Mesendoderm (in vitro differentiated cells): ENCODE results near the gene GRIK4.
"Not testable (repeated sequence)": the region's sequence is repeated elsewhere in the genome, so short reads cannot be mapped to it uniquely, and the experiment has no call there.

Experiments used
- DNase-seq: peaks from one replicate; pipeline ENCODE4 v3.0.0; 2013
- H2AK5ac ChIP-seq: 2 replicates; pipeline ENCODE4 v1.6.1; 2013; ENCODE audit warnings: low read length, inconsistent platforms
- H2BK120ac ChIP-seq: 2 replicates; pipeline ENCODE4 v1.6.1; 2013; ENCODE audit warnings: low read depth, mild to moderate bottlenecking, low read length, moderate library complexity, mixed read lengths
- H2BK15ac ChIP-seq: replicated peaks from 2 replicates; pipeline ENCODE4 v1.6.1; 2013; ENCODE audit warnings: low read depth, mild to moderate bottlenecking, moderate library complexity
- H2BK5ac ChIP-seq: 2 replicates; pipeline ENCODE4 v1.6.1; 2013; ENCODE audit warnings: low read length, inconsistent platforms
- H3K18ac ChIP-seq: 2 replicates; pipeline ENCODE4 v1.6.1; 2013; ENCODE audit warnings: mild to moderate bottlenecking, low read length, mixed read lengths
- H3K23ac ChIP-seq: one replicate; pipeline ENCODE4 v1.6.1; 2013; ENCODE audit warnings: low read length
- H3K27ac ChIP-seq: 2 replicates; pipeline ENCODE4 v1.5.1; 2013; ENCODE audit warnings: low read depth, mild to moderate bottlenecking, inconsistent platforms, low read length, moderate library complexity
- H3K27me3 ChIP-seq: 2 replicates; pipeline ENCODE4 v1.6.1; 2013; ENCODE audit warnings: low read length, control low read depth, mild to moderate bottlenecking, inconsistent platforms; ENCODE audit not compliant: insufficient read depth, poor library complexity
- H3K36me3 ChIP-seq: 2 replicates; pipeline ENCODE4 v1.6.1; 2013; ENCODE audit warnings: low read length, inconsistent platforms; ENCODE audit not compliant: control insufficient read depth, insufficient read depth
- H3K4ac ChIP-seq: one replicate; pipeline ENCODE4 v1.6.1; 2013; ENCODE audit warnings: low read depth, mild to moderate bottlenecking, low read length, moderate library complexity
- H3K4me1 ChIP-seq: 2 replicates; pipeline ENCODE4 v1.6.1; 2013; ENCODE audit warnings: low read depth, low read length, inconsistent platforms; ENCODE audit not compliant: control insufficient read depth
- H3K4me2 ChIP-seq: 2 replicates; pipeline ENCODE4 v1.6.1; 2013; ENCODE audit warnings: low read length
- H3K4me3 ChIP-seq: 2 replicates; pipeline ENCODE4 v1.5.1; 2013; ENCODE audit warnings: mild to moderate bottlenecking, low read length
- H3K56ac ChIP-seq: one replicate; pipeline ENCODE4 v1.6.1; 2013; ENCODE audit warnings: low read length
- H3K79me1 ChIP-seq: 2 replicates; pipeline ENCODE4 v1.6.1; 2013; ENCODE audit warnings: low read length, inconsistent platforms
- H3K79me2 ChIP-seq: 2 replicates; pipeline ENCODE4 v1.6.1; 2013; ENCODE audit warnings: mild to moderate bottlenecking, low read length; ENCODE audit not compliant: control insufficient read depth, insufficient read depth
- H3K9ac ChIP-seq: 2 replicates; pipeline ENCODE4 v1.6.1; 2013; ENCODE audit warnings: low read length, inconsistent platforms
- H4K5ac ChIP-seq: one replicate; pipeline ENCODE4 v1.6.1; 2013; ENCODE audit warnings: low read length
- H4K8ac ChIP-seq: one replicate; pipeline ENCODE4 v1.6.1; 2013; ENCODE audit warnings: low read depth, mild to moderate bottlenecking, control low read depth, low read length, moderate library complexity
- WGBS: extraction: QIAGEN DNeasy Blood & Tissue Kit; methylation state at CpG from one replicate; pipeline ENCODE4 v1.1.7; 2013; ENCODE audit warnings: low lambda C conversion rate, missing lambda C conversion rate; ENCODE audit not compliant: insufficient coverage; ENCODE audit errors: extremely low coverage; 5-methylcytosine and 5-hydroxymethylcytosine counted together

The GRIK4 gene

DNA sequence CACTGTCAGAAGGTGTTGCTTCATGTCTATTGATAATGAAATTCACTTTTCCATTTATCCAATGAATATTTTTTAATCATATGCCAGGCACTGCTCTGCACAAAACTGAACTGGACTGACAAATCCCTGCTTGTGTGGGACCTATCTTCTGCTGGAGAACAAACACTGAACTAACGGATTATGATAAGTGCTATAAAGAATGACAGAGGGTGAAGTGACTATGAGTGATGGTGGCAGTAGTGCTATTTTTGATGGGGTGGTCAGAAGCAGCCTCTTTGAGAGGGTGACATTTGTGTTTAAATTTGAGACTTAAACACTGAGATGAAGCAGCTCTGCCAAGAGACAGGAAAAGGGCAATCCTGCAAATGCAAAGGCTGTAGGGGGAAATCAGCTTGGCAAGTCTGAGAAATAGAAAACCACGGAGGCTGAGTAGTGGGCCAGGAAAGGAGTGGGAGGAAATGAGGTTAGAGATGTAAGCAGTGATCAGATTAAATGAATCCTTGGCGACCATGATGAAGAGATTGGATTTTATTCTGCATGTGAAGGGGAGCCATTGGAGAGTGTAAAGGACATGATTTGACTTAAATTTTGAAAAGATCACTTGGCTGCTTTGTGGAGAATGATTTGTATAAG, 518.4 kb downstream of the GRIK4 start:
- H3K27ac ChIP-seq: no peak overlapping the region

GRCh38 chr11:121031167-121031566, 519.6 kb downstream of the GRIK4 start:
- H2AK5ac ChIP-seq: no peak overlapping the region
- no peak overlapping the region for H2BK120ac ChIP-seq
- H3K4me1 ChIP-seq: peaks cover 5% of the 10 kb centered on the region
- no peak overlapping the region for H3K56ac ChIP-seq
- no peak overlapping the region for H3K23ac ChIP-seq
- H3K36me3 ChIP-seq: no peaks in the 10 kb centered on the region
- H4K5ac ChIP-seq: no peak overlapping the region
- H3K4me2 ChIP-seq: no peak overlapping the region
- no peak overlapping the region for H3K27ac ChIP-seq
- H2BK15ac ChIP-seq: no peak overlapping the region
- H3K4me3 ChIP-seq: no peak overlapping the region
- no peak overlapping the region for H2BK5ac ChIP-seq
- H3K79me1 ChIP-seq: peaks cover 11% of the 10 kb centered on the region
- no peaks in the 10 kb centered on the region for H3K27me3 ChIP-seq
- WGBS: no CpG with 5 or more reads among the region's 2 CpGs
- H3K9ac ChIP-seq: no peak overlapping the region
- no peak for DNase-seq
- no peak overlapping the region for H3K4ac ChIP-seq
- no peak overlapping the region for H4K8ac ChIP-seq
- H3K79me2 ChIP-seq: peaks cover 10% of the 10 kb centered on the region
- no peak overlapping the region for H3K18ac ChIP-seq

More for the DNA sequence above, 518.4 kb downstream of the GRIK4 start:
- Histone ChIP-seq H3K18ac (no peak overlapping the region), H3K4me2 (no peak overlapping the region), H2BK5ac (no peak overlapping the region), H3K79me1 (peaks cover 13% of the 10 kb centered on the region), H3K79me2 (peaks cover 16% of the 10 kb centered on the region), H4K8ac (no peak overlapping the region), H3K4ac (no peak overlapping the region), H3K9ac (no peak overlapping the region), H3K4me1 (peaks cover 2% of the 10 kb centered on the region), H2BK15ac (no peak overlapping the region), H4K5ac (no peak overlapping the region), H3K23ac (no peak overlapping the region), H3K56ac (peak overlapping the region; percentile 6), H3K27me3 (no peaks in the 10 kb centered on the region), H3K4me3 (no peak overlapping the region), H2BK120ac (no peak overlapping the region), H2AK5ac (no peak overlapping the region), H3K36me3 (no peaks in the 10 kb centered on the region)
- WGBS: no CpG with 5 or more reads among the region's 3 CpGs
- no peak for DNase-seq

- not testable (repeated sequence) for H4K8ac ChIP-seq, DNase-seq, H3K4ac ChIP-seq, H3K23ac ChIP-seq, H3K56ac ChIP-seq, H3K27me3 ChIP-seq, H3K4me2 ChIP-seq, H2BK120ac ChIP-seq, H4K5ac ChIP-seq, H3K9ac ChIP-seq, H3K79me2 ChIP-seq, H3K27ac ChIP-seq, H3K36me3 ChIP-seq, H3K4me3 ChIP-seq, H2BK15ac ChIP-seq, H3K4me1 ChIP-seq, H2BK5ac ChIP-seq, H3K18ac ChIP-seq, H2AK5ac ChIP-seq
- WGBS: no CpG with 5 or more reads among the region's 4 CpGs
- H3K79me1 ChIP-seq: peaks cover 11% of the 10 kb centered on the region
Measured at GRCh38 chr11:121031648-121032047, 520.1 kb downstream of the GRIK4 start.

DNA sequence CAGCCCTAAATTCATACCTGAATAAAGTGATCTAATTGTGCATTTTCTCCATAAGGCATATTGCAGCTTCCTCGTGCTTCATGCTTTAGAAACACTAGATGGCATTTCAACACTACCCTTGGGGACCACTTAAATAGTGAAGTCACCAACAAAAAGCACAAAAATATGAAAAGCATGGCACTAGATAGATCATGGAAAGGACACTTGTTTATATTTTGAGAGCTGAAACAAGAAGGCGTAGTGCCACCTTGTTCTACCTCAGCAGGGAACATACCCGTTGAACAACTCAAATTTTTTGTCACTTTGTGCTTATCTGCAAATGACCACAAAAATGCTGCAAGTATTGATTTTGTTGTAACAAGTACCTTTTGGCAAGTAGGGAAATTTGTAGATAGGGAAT, 521.0 kb downstream of the GRIK4 start:
- H3K56ac ChIP-seq: no peak overlapping the region
- no peak overlapping the region for H3K4me3 ChIP-seq
- H3K23ac ChIP-seq: no peak overlapping the region
- no peak overlapping the region for H4K8ac ChIP-seq
- H2BK5ac ChIP-seq: no peak overlapping the region
- H2AK5ac ChIP-seq: no peak overlapping the region
- no peak overlapping the region for H3K27ac ChIP-seq
- H3K27me3 ChIP-seq: no peaks in the 10 kb centered on the region
- H4K5ac ChIP-seq: no peak overlapping the region
- no peak overlapping the region for H3K18ac ChIP-seq
- H3K4me1 ChIP-seq: peaks cover 7% of the 10 kb centered on the region
- H2BK120ac ChIP-seq: no peak overlapping the region
- H3K4me2 ChIP-seq: no peak overlapping the region
- H3K4ac ChIP-seq: no peak overlapping the region
- H3K9ac ChIP-seq: no peak overlapping the region
- H3K79me2 ChIP-seq: peaks cover 4% of the 10 kb centered on the region
- DNase-seq: peak; percentile 42
- peaks cover 6% of the 10 kb centered on the region for H3K79me1 ChIP-seq
- WGBS: no CpG with 5 or more reads among the region's 3 CpGs
- H3K36me3 ChIP-seq: no peaks in the 10 kb centered on the region
- H2BK15ac ChIP-seq: no peak overlapping the region

DNA sequence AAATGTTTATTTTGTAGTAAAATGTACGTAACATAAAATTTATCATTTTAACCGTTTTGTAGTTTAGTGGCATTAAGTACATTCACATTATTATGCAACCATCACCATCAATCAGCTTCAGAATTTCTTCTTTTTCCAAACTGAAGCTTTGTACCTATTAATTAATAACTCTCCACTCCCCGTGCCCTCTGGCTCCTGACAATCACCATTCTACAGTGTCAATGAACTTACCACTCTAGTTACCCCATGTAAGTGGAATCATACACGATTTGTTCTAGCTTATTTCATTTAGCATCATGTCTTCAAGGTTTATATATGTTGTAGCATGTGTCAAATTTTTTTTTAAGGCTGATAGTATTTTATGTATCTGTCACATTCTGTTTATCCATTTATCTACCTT, 522.1 kb downstream of the GRIK4 start:
- Histone ChIP-seq H3K56ac (no peak overlapping the region), H3K4ac (no peak overlapping the region), H4K8ac (no peak overlapping the region), H3K27me3 (no peaks in the 10 kb centered on the region), H3K27ac (no peak overlapping the region), H3K79me1 (peaks cover 4% of the 10 kb centered on the region), H4K5ac (no peak overlapping the region), H2AK5ac (no peak overlapping the region), H3K36me3 (no peaks in the 10 kb centered on the region), H3K9ac (no peak overlapping the region), H2BK120ac (no peak overlapping the region), H3K4me3 (no peak overlapping the region), H3K4me1 (peaks cover 7% of the 10 kb centered on the region), H3K23ac (no peak overlapping the region), H3K79me2 (peaks cover 2% of the 10 kb centered on the region), H3K18ac (no peak overlapping the region), H3K4me2 (no peak overlapping the region), H2BK15ac (no peak overlapping the region), H2BK5ac (no peak overlapping the region)
- WGBS: no CpG with 5 or more reads among the region's 4 CpGs
- no peak for DNase-seq

DNA sequence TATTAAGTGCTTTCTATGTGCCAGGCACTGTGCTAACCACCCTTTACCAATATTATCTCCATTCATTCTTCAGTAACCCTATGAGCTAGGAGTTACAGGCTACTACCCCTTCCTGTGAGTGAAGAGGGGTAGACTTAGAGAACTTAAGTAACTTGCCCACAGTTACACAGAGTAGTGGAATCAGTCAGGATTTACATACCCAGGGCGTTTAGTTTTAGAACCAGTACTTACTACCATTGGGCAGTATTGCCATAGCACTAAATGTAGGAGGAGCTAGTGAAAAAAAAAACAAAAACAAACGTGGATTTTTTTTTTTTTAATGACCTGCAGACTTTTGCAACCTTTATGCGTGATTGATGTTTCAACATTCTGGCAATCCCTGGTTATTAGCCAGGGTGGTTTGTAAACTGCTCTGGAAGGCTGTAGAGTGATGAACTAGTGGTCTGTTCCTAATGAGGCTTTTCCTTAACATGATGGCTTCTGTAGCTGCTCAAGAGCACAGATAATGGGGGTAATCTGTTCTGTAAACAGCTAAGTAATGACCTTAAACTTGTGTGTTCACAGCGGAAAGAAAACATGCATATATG, 523.7 kb downstream of the GRIK4 start:
- whole genome bisulfite sequencing: no CpG with 5 or more reads among the region's 4 CpGs
- H4K8ac ChIP-seq: no peak overlapping the region
- peak; percentile 27 for DNase-seq

More for the DNA sequence above, 523.7 kb downstream of the GRIK4 start:
- H3K4me1 ChIP-seq: peaks cover 13% of the 10 kb centered on the region
- no peak overlapping the region for H3K4me2 ChIP-seq
- H3K18ac ChIP-seq: no peak overlapping the region
- peaks cover 2% of the 10 kb centered on the region for H3K79me2 ChIP-seq
- no peak overlapping the region for H2AK5ac ChIP-seq
- no peak overlapping the region for H3K27ac ChIP-seq
- H2BK15ac ChIP-seq: no peak overlapping the region
- H3K9ac ChIP-seq: no peak overlapping the region
- no peak overlapping the region for H2BK5ac ChIP-seq
- H4K5ac ChIP-seq: no peak overlapping the region
- no peak overlapping the region for H3K4me3 ChIP-seq
- H3K36me3 ChIP-seq: no peaks in the 10 kb centered on the region
- no peak overlapping the region for H3K4ac ChIP-seq
- H3K27me3 ChIP-seq: no peaks in the 10 kb centered on the region
- no peak overlapping the region for H3K23ac ChIP-seq
- H3K56ac ChIP-seq: no peak overlapping the region
- H2BK120ac ChIP-seq: no peak overlapping the region
- peaks cover 2% of the 10 kb centered on the region for H3K79me1 ChIP-seq
